ENCODE results near the gene ALKBH5.

ALKBH5 gene

DNA sequence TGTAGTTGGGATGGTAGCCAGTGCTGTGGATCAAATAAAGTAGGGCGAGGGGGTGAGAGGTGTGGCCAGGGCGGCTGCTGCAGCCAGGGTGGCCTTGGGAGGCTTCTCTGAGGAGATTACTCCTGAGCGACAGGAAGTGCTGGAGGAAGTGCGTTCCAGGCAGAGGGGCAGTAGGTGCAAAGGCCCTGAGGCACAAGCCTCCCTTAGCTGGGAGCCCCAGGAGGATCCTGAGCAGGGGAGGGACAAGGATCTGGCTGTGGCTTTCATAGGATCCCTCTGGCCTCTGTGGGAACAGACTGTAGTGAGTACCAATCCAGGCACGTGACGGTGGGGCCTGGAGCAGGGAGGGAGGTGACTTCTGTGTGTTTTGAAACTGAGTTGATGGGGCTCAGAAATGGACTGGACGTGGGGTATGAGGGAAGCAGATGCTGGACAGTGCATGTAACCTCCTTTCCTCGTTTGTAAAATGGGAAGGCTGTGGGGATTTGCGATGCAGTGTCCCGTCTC, 44.6 kb downstream of the ALKBH5 start:
- no peaks in the 10 kb centered on the region for H3K9me3 ChIP-seq (ENCODE audit: control insufficient read depth, insufficient read depth, low read length)
- peaks cover 6% of the 10 kb centered on the region for H3K4me1 ChIP-seq (ENCODE audit: insufficient read depth, low read length)
- no peak overlapping the region for H3K9ac ChIP-seq (ENCODE audit: low read depth, low read length)
- H3K36me3 ChIP-seq (ENCODE audit: insufficient read depth, low read length), result no peaks in the 10 kb centered on the region

DNA sequence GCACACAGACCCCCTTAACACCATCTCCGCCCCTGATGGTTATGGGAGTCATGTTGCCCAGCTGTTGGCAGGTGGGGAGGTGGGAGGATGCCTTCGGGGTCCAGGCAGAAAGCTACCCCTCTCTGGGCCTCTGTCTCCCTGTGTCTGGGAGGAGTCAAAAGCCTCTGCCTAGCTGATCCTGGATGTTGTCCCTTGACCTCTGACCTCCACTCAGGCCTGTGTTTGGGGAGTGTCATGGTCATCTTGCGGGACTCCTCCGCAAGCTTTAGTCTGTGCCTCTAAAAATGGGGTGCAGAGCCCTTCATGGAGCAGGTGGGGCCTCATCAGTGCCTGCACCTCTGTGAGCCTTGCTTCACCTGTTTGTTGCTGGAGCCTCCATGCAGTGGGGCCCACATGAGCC, 45.6 kb downstream of the ALKBH5 start:
- no peak overlapping the region for H3K9ac ChIP-seq (ENCODE audit: low read depth, low read length)
- no peaks in the 10 kb centered on the region for H3K36me3 ChIP-seq (ENCODE audit: insufficient read depth, low read length)
- peaks cover 6% of the 10 kb centered on the region; the same call in 1 of the 2 replicates for H3K4me1 ChIP-seq (ENCODE audit: insufficient read depth, low read length)
- no peaks in the 10 kb centered on the region for H3K9me3 ChIP-seq (ENCODE audit: control insufficient read depth, insufficient read depth, low read length)

DNA sequence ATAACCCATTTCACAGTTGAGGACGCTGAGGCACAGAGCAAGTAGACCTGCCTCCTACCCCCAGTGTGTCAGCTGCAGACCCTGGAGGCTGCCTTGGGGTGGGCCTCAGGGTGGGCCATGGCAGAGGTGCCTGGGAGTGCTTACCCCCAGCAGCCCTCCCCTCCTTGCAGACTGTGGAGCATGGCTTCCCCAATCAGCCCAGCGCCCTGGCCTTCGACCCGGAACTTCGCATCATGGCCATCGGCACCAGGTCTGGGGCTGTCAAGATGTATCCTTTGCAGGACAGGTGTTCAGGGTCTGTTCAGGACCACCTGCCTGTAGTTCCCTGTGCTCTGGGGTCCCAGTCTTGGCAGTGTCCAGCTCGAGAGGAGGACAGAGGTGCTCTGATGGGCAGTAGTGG, 46.1 kb downstream of the ALKBH5 start:
- H3K36me3 ChIP-seq (ENCODE audit: insufficient read depth, low read length), result no peaks in the 10 kb centered on the region
- H3K9me3 ChIP-seq (ENCODE audit: control insufficient read depth, insufficient read depth, low read length), result no peaks in the 10 kb centered on the region
- no peak overlapping the region for H3K9ac ChIP-seq (ENCODE audit: low read depth, low read length)
- peaks cover 6% of the 10 kb centered on the region; the same call in 1 of the 2 replicates for H3K4me1 ChIP-seq (ENCODE audit: insufficient read depth, low read length)

DNA sequence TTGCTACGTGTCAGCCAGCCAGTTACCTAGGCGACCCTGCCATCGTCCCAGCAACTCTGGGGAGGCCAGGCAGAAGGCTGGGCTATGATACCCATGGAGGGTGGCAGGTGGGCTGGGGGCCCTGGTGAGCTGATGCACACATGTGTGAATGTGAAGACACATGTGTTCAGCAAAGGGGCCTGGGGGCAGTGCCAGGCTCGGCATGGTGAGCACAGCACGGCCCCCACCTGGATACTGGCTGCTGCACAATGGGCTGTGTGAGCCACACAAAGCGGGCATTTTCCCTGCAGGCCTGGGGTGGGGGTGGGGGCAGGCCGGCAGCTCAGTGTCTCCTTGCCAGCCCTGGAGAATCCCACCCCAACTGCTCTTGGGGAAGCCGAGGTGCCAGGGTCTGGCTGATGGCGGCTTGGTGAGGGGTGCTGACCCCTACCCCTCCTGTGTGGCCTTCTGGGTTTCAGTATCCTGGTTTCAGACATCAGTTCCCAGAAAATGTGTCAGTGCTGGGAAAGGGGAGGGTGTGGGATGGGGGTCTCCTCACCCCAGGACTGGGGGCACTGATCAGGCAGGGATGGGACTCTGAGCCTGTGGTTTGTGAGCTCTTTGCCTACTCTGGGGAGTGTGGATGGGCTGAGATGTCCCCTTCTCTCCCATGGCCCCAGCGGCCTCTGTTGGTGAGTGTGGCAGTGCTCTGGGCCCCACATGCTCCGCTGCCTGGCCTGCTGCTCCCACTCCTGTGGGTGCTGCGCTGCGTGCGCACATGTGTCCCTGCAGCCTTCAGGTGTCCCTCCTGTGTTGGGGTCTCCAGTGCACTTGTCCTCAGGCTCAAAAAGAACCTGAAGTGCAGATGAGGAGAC, 46.9 kb downstream of the ALKBH5 start:
- no peaks in the 10 kb centered on the region for H3K9me3 ChIP-seq (ENCODE audit: control insufficient read depth, insufficient read depth, low read length)
- H3K4me1 ChIP-seq (ENCODE audit: insufficient read depth, low read length), result peaks cover 6% of the 10 kb centered on the region; the same call in 1 of the 2 replicates
- no peak overlapping the region for H3K9ac ChIP-seq (ENCODE audit: low read depth, low read length)
- no peaks in the 10 kb centered on the region for H3K36me3 ChIP-seq (ENCODE audit: insufficient read depth, low read length)

DNA sequence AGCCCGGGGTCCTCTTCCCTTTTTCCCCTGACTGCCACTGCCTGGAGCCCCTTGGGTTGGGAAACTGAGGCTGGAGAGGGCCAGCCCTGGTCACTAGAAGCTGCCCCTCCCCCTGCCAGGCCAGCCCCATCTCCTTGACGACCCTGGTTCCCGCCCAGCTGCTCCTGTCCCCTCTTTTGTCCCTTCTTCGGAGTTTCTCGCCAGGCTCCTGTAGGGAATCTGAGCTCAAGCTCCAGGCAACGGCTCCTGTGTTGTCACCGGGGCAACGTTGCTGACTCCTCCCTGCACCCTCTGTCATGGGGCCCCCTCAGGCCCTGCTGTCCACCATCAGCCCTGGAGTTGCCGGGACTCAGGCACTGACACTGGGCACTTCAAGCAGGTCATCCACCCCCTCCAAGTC, 47.5 kb downstream of the ALKBH5 start:
- no peaks in the 10 kb centered on the region for H3K36me3 ChIP-seq (ENCODE audit: insufficient read depth, low read length)
- no peak overlapping the region for H3K9ac ChIP-seq (ENCODE audit: low read depth, low read length)
- no peaks in the 10 kb centered on the region for H3K9me3 ChIP-seq (ENCODE audit: control insufficient read depth, insufficient read depth, low read length)
- peaks cover 6% of the 10 kb centered on the region; the same call in 1 of the 2 replicates for H3K4me1 ChIP-seq (ENCODE audit: insufficient read depth, low read length)

DNA sequence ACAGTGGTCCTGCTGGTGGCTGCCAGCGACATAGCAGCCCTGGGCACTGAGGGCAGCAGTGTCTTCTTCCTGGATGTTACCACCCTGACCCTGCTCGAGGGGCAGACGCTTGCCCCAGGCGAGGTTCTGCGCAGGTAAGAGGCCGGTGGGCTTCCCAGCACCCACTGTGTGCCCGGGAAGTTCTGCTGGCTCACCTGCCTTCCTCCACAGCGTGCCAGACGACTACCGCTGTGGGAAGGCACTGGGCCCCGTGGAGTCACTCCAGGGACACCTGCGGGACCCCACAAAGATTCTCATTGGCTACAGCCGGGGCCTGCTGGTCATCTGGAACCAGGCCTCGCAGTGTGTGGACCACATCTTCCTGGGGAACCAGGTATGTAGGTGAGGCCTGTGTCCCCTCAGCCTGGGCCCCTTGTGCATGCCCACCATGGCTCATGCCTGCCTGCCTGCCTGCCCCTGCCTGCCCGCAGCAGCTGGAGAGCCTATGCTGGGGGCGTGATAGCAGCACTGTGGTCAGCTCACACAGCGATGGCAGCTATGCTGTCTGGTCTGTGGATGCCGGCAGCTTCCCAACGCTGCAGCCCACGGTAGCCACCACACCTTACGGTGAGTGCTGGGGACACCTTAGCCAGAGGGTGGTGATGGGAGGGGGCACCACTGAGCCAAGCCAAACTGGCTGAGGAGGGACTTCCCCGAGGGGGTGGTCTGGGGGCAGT, 50.3 kb downstream of the ALKBH5 start:
- Histone ChIP-seq H3K9me3 (ENCODE audit: control insufficient read depth, insufficient read depth, low read length) (no peaks in the 10 kb centered on the region), H3K36me3 (ENCODE audit: insufficient read depth, low read length) (peaks cover 4% of the 10 kb centered on the region; the same call in 1 of the 2 replicates), H3K9ac (ENCODE audit: low read depth, low read length) (no peak overlapping the region), H3K4me1 (ENCODE audit: insufficient read depth, low read length) (no peaks in the 10 kb centered on the region; the same call in 1 of the 2 replicates)

DNA sequence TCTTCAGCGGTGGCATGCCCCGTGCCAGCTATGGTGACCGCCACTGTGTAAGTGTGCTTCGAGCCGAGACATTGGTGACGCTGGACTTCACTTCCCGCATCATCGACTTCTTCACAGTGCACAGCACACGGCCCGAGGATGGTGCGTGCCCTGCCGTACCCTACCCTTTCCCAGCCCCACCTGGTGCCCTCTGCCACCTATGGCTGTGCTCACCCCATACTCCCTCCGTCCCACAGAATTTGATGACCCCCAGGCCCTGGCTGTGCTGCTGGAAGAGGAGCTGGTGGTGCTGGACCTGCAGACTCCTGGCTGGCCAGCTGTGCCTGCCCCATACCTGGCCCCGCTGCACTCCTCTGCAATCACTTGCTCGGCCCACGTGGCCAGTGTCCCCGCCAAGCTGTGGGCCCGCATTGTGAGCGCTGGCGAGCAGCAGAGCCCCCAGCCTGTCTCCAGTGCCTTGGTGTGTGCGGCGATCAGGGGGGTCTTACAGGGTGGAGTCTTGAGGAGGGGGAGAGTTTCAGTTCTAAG, 51.3 kb downstream of the ALKBH5 start:
- H3K9ac ChIP-seq (ENCODE audit: low read depth, low read length), result no peak overlapping the region
- no peaks in the 10 kb centered on the region for H3K9me3 ChIP-seq (ENCODE audit: control insufficient read depth, insufficient read depth, low read length)
- peaks cover 9% of the 10 kb centered on the region; the same call in 1 of the 2 replicates for H3K36me3 ChIP-seq (ENCODE audit: insufficient read depth, low read length)
- no peaks in the 10 kb centered on the region; the same call in 1 of the 2 replicates for H3K4me1 ChIP-seq (ENCODE audit: insufficient read depth, low read length)

DNA sequence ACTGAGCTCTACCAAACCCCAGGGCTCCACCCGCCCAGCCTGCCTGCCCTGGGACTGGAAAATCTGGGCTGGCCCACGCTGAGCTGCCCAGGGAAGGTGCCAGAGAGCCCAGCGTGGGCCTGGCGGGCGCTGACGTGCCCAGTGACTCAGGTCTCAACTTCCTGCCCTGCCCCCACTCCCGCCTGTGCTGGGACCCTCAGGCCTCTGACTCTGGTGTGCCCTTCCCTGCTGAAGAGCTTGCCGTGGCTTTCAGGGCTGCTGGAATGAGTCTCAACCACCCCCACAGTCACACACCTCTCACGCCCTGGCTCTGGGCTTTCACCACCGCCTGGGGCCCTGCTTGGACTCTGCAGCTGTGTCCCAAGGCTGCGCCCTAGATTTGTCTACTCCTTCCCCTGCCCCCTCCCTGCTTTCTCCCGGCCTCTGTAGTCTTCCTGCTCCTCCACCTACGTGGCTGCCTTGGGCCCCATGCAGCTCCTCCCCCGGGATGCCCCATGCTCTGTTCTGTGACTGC, 52.2 kb downstream of the ALKBH5 start:
- Histone ChIP-seq H3K9ac (ENCODE audit: low read depth, low read length) (no peak overlapping the region), H3K36me3 (ENCODE audit: insufficient read depth, low read length) (peaks cover 9% of the 10 kb centered on the region; the same call in 1 of the 2 replicates), H3K9me3 (ENCODE audit: control insufficient read depth, insufficient read depth, low read length) (no peaks in the 10 kb centered on the region), H3K4me1 (ENCODE audit: insufficient read depth, low read length) (no peaks in the 10 kb centered on the region; the same call in 1 of the 2 replicates)

DNA sequence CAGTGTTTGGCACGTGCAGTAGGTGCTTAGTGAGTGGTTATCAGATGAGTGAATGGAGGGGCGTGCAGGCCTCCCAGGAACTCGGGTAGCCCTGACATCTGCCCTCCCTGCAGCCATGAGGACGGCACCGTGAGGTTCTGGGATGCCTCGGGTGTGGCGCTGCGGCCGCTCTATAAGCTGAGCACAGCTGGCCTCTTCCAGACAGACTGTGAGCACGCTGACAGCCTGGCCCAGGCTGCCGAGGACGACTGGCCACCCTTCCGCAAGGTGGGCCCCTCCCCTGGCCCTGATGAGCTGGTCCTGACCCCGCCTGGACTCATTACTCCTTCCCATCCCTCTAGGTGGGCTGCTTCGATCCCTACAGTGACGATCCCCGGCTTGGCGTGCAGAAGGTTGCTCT, 52.9 kb downstream of the ALKBH5 start:
- Histone ChIP-seq H3K36me3 (ENCODE audit: insufficient read depth, low read length) (peaks cover 9% of the 10 kb centered on the region; the same call in 1 of the 2 replicates), H3K9ac (ENCODE audit: low read depth, low read length) (no peak overlapping the region)

DNA sequence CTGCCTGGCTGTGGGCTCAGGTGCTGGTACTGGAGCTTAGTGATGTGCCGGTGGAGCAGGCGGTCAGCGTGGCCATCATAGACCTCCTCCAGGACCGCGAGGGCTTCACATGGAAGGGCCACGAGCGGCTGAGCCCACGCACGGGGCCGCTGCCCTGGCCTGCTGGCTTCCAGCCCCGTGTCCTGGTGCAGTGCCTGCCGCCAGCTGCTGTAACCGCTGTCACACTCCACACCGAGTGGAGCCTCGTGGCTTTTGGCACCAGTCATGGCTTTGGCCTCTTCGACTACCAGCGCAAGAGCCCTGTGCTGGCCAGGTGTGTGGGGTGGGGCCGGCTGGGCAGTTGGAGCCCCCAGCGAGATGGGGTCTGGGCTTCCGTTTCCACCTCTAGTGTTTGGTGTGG, 53.8 kb downstream of the ALKBH5 start:
- Histone ChIP-seq H3K9me3 (ENCODE audit: control insufficient read depth, insufficient read depth, low read length) (no peaks in the 10 kb centered on the region), H3K36me3 (ENCODE audit: insufficient read depth, low read length) (peaks cover 9% of the 10 kb centered on the region; the same call in 1 of the 2 replicates), H3K9ac (ENCODE audit: low read depth, low read length) (no peak overlapping the region), H3K4me1 (ENCODE audit: insufficient read depth, low read length) (no peaks in the 10 kb centered on the region; the same call in 1 of the 2 replicates)

More for the DNA sequence above, 52.9 kb downstream of the ALKBH5 start:
- Histone ChIP-seq H3K4me1 (ENCODE audit: insufficient read depth, low read length) (no peaks in the 10 kb centered on the region; the same call in 1 of the 2 replicates), H3K9me3 (ENCODE audit: control insufficient read depth, insufficient read depth, low read length) (no peaks in the 10 kb centered on the region)

DNA sequence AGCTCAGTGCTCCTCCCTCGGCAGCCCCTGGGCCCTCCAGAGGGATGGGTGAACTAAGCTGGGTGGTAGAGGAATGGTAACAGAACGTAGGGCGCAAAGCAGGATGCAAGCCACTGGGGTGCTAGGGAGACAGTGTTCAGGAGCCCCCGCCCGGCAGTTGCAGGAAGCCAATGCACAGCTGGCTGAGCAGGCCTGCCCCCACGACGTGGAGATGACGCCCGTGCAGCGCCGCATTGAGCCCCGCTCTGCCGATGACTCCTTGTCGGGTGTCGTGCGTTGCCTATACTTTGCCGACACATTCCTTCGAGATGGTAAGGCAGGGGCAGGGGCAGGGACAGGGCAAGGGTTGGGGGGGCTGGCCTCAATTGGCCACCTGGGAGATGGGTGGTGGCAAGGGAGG, 54.7 kb downstream of the ALKBH5 start:
- H3K9ac ChIP-seq (ENCODE audit: low read depth, low read length), result no peak overlapping the region
- no peaks in the 10 kb centered on the region; the same call in 1 of the 2 replicates for H3K4me1 ChIP-seq (ENCODE audit: insufficient read depth, low read length)
- H3K9me3 ChIP-seq (ENCODE audit: control insufficient read depth, insufficient read depth, low read length), result no peaks in the 10 kb centered on the region
- H3K36me3 ChIP-seq (ENCODE audit: insufficient read depth, low read length), result peaks cover 9% of the 10 kb centered on the region; the same call in 1 of the 2 replicates

DNA sequence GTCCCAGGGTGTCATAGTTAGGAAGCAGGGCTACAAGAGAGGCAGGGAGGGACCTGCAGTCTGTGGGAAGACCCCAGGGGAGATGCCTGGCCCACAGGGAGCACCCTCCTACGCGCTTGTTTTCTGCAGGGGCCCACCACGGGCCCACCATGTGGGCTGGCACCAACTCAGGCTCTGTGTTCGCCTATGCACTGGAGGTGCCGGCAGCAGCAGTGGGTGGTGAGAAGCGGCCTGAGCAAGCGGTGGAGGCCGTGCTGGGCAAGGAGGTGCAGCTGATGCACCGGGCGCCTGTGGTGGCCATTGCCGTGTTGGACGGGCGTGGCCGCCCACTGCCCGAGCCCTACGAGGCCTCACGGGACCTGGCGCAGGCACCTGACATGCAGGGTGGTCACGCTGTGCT, 56.8 kb downstream of the ALKBH5 start:
- Histone ChIP-seq H3K36me3 (ENCODE audit: insufficient read depth, low read length) (peaks cover 11% of the 10 kb centered on the region), H3K9ac (ENCODE audit: low read depth, low read length) (no peak overlapping the region), H3K4me1 (ENCODE audit: insufficient read depth, low read length) (no peaks in the 10 kb centered on the region; the same call in 1 of the 2 replicates), H3K9me3 (ENCODE audit: control insufficient read depth, insufficient read depth, low read length) (no peaks in the 10 kb centered on the region)

DNA sequence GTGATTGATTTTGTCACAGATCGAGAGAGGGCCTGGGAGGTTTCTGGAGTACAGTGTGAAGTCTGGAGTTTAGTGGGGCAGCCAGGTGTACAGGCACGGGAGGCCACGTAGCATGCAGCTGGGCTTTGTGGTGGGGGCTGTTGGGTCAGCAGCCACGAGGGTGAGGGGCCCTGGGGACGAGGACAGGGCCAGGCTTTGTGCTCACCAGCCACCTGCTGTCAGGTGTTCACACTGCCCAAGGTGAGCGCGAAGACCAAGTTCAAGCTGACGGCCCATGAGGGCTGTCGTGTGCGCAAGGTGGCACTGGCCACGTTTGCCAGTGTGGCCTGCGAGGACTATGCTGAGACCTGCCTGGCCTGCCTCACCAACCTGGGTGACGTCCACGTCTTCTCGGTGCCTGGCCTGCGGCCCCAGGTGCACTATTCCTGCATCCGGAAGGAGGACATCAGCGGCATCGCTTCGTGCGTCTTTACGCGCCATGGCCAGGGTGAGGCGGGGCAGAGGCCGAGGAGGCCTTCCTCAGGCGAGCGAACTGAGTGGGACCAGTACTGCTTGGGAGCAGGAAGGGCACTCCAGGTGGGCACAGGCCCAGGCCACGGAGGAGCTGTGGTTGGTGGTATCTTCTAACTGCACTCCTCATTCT, 57.7 kb downstream of the ALKBH5 start:
- Histone ChIP-seq H3K4me1 (ENCODE audit: insufficient read depth, low read length) (no peaks in the 10 kb centered on the region; the same call in 1 of the 2 replicates), H3K9me3 (ENCODE audit: control insufficient read depth, insufficient read depth, low read length) (no peaks in the 10 kb centered on the region), H3K36me3 (ENCODE audit: insufficient read depth, low read length) (peaks cover 19% of the 10 kb centered on the region), H3K9ac (ENCODE audit: low read depth, low read length) (no peak overlapping the region)
